Measurements from ENCODE around the gene CDC16. TPM values are rescaled to one million over a fixed set of nuclear protein-coding genes. Genes with fewer than 3 reads are reported as not detected.
A peak's percentile ranks its signal among the peaks of the same experiment; 100 is the strongest.

Gene CDC16
- total and polyA plus RNA-seq, 2 of the 8 experiments (the other 6 are each of a cell fraction or from before 2014, with no cell fraction given): 42.5 to 83.4 TPM

GRCh38 chr13:114234645-114235421 is at the start of gene CDC16 (continued):
- TF ChIP-seq BRCA1 (IDR thresholded peaks at IDR 0.05; ENCODE audit: low read depth, low read length): no peak
- no peak for TF ChIP-seq KDM1A (IDR thresholded peaks at IDR 0.05; ENCODE audit: borderline replicate concordance, low read length)
- TF ChIP-seq CTBP2 (IDR thresholded peaks at IDR 0.05; ENCODE audit: borderline replicate concordance, insufficient read depth, insufficient read length, low read length): no peak
- TF ChIP-seq SP1 (IDR thresholded peaks at IDR 0.05; ENCODE audit: low read depth, low read length): peak; percentile 62
- peak; percentile 66 for TF ChIP-seq TAF1 (IDR thresholded peaks at IDR 0.05; ENCODE audit: low read depth, low read length)
- TF ChIP-seq GABPA (IDR thresholded peaks at IDR 0.05; ENCODE audit: borderline replicate concordance, insufficient read depth, low read length): peak; percentile 96
- peak; percentile 47; the same call in 1 of the 2 replicates for TF ChIP-seq POLR2AphosphoS5 (IDR thresholded peaks at IDR 0.05; ENCODE audit: low read depth, low read length)
- no peak for TF ChIP-seq CEBPB (IDR thresholded peaks at IDR 0.05; ENCODE audit: low read depth, low read length)
- no peak for TF ChIP-seq KDM5A (IDR thresholded peaks at IDR 0.05; ENCODE audit: low read length)
- no peak; the same call in 1 of the 2 replicates for TF ChIP-seq CREB1 (IDR thresholded peaks at IDR 0.05)
- peak; percentile 70 for TF ChIP-seq ASH2L (IDR thresholded peaks at IDR 0.05; ENCODE audit: low read length)
- no peak; a peak in 1 of 4 replicates for TF ChIP-seq RAD21 (IDR thresholded peaks at IDR 0.05 in 1 of 2, conservative IDR thresholded peaks at IDR 0.05 in 1 of 2; ENCODE audit: low read depth in 2 of 2, low read length in 2 of 2)
- no peak for TF ChIP-seq SP2 (IDR thresholded peaks at IDR 0.05; ENCODE audit: low read length)
